ENCODE data around the gene FMN2. TPM values are rescaled to one million over a fixed set of nuclear protein-coding genes. Genes with fewer than 3 reads are reported as not detected.

The FMN2 gene
- total RNA-seq, 1 experiment from 2014 or later: not detected

GRCh38 chr1:240508201-240508600 is 416.5 kb downstream of the FMN2 start:
- Mint-ChIP-seq H3K27me3 (ENCODE audit: insufficient read depth, unreplicated experiment) (no peaks in the 10 kb centered on the region), H3K27ac (ENCODE audit: unreplicated experiment) (no peak overlapping the region), H3K4me3 (ENCODE audit: unreplicated experiment) (no peak overlapping the region), H3K36me3 (ENCODE audit: insufficient read depth, unreplicated experiment) (no peaks in the 10 kb centered on the region), H3K9me3 (ENCODE audit: unreplicated experiment) (peaks cover 7% of the 10 kb centered on the region), H3K4me1 (ENCODE audit: low read depth, unreplicated experiment) (no peaks in the 10 kb centered on the region)
- Histone ChIP-seq H3K9me3 (no peaks in the 10 kb centered on the region), H3K4me3 (ENCODE audit: low read depth, low read length) (no peak overlapping the region), H3K4me1 (no peaks in the 10 kb centered on the region), H3K36me3 (ENCODE audit: control insufficient read depth, insufficient read depth, low read length) (no peaks in the 10 kb centered on the region), H3K27me3 (replicated peaks; ENCODE audit: control insufficient read depth, insufficient read depth, low read length) (no peaks in the 10 kb centered on the region)
- ChIA-PET POLR2A (no interaction called here), CTCF (no interaction called here)
- BruUV-seq (replicated peaks): no TSS peak
- TF ChIP-seq, protein P1, sequence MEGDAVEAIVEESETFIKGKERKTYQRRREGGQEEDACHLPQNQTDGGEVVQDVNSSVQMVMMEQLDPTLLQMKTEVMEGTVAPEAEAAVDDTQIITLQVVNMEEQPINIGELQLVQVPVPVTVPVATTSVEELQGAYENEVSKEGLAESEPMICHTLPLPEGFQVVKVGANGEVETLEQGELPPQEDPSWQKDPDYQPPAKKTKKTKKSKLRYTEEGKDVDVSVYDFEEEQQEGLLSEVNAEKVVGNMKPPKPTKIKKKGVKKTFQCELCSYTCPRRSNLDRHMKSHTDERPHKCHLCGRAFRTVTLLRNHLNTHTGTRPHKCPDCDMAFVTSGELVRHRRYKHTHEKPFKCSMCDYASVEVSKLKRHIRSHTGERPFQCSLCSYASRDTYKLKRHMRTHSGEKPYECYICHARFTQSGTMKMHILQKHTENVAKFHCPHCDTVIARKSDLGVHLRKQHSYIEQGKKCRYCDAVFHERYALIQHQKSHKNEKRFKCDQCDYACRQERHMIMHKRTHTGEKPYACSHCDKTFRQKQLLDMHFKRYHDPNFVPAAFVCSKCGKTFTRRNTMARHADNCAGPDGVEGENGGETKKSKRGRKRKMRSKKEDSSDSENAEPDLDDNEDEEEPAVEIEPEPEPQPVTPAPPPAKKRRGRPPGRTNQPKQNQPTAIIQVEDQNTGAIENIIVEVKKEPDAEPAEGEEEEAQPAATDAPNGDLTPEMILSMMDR (IDR thresholded peaks at IDR 0.05; ENCODE audit: insufficient read depth in 1 of 2, low read depth in 1 of 2, low read length in 1 of 2, severe bottlenecking in 1 of 2, unreplicated experiment in 1 of 2): no peak
- DNase-seq: no peak
- intact Hi-C loops (cut with micrococcal nuclease; ENCODE audit: unreplicated experiment): no loop called here

DNA sequence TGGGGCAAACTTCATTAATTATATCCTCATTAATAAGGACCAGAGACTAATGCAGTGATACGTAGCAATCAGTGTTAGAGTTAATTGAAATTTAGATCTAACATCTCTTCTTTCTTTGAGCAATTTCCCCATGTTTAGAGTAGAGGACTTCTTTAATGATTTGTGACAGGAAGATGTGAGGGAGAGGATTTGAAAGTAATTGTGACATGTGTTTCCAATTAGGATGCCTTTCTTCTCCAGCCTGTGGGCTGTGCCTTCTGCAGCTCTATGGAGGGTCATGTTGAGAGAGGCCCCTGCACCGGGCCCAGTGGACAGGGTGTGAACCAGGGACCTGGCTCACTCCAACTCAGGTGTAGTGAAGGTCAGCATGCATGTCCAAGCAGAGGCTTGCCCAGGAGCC is 417.3 kb downstream of the FMN2 start:
- TF ChIP-seq, protein P1 (IDR thresholded peaks at IDR 0.05; ENCODE audit: insufficient read depth in 1 of 2, low read depth in 1 of 2, low read length in 1 of 2, severe bottlenecking in 1 of 2, unreplicated experiment in 1 of 2): no peak
- H3K4me1 ChIP-seq: no peaks in the 10 kb centered on the region
- POLR2A ChIA-PET: no interaction called here
- BruUV-seq (replicated peaks): no TSS peak
- H3K36me3 Mint-ChIP-seq (ENCODE audit: insufficient read depth, unreplicated experiment): no peaks in the 10 kb centered on the region
- intact Hi-C loops (cut with micrococcal nuclease; ENCODE audit: unreplicated experiment): no loop called here
- no peaks in the 10 kb centered on the region for H3K4me1 Mint-ChIP-seq (ENCODE audit: low read depth, unreplicated experiment)
- no peaks in the 10 kb centered on the region for H3K9me3 ChIP-seq
- no peak overlapping the region for H3K27ac Mint-ChIP-seq (ENCODE audit: unreplicated experiment)
- no peaks in the 10 kb centered on the region for H3K27me3 Mint-ChIP-seq (ENCODE audit: insufficient read depth, unreplicated experiment)
- no peaks in the 10 kb centered on the region for H3K36me3 ChIP-seq (ENCODE audit: control insufficient read depth, insufficient read depth, low read length)
- H3K27me3 ChIP-seq (replicated peaks; ENCODE audit: control insufficient read depth, insufficient read depth, low read length): no peaks in the 10 kb centered on the region
- CTCF ChIA-PET: no interaction called here
- no peak for DNase-seq
- H3K4me3 Mint-ChIP-seq (ENCODE audit: unreplicated experiment): no peak overlapping the region
- peaks cover 10% of the 10 kb centered on the region for H3K9me3 Mint-ChIP-seq (ENCODE audit: unreplicated experiment)
- no peak overlapping the region for H3K4me3 ChIP-seq (ENCODE audit: low read depth, low read length)

- ChIA-PET POLR2A (no interaction called here), CTCF (no interaction called here)
- Histone ChIP-seq H3K4me3 (ENCODE audit: low read depth, low read length) (no peak overlapping the region), H3K9me3 (no peaks in the 10 kb centered on the region), H3K27me3 (replicated peaks; ENCODE audit: control insufficient read depth, insufficient read depth, low read length) (no peaks in the 10 kb centered on the region), H3K4me1 (no peaks in the 10 kb centered on the region), H3K36me3 (ENCODE audit: control insufficient read depth, insufficient read depth, low read length) (no peaks in the 10 kb centered on the region)
- Mint-ChIP-seq H3K36me3 (ENCODE audit: insufficient read depth, unreplicated experiment) (peaks cover 5% of the 10 kb centered on the region), H3K9me3 (ENCODE audit: unreplicated experiment) (peaks cover 10% of the 10 kb centered on the region), H3K4me1 (ENCODE audit: low read depth, unreplicated experiment) (peaks cover 16% of the 10 kb centered on the region), H3K27ac (ENCODE audit: unreplicated experiment) (no peak overlapping the region), H3K27me3 (ENCODE audit: insufficient read depth, unreplicated experiment) (no peaks in the 10 kb centered on the region), H3K4me3 (ENCODE audit: unreplicated experiment) (no peak overlapping the region)
- TF ChIP-seq, protein P1 (IDR thresholded peaks at IDR 0.05; ENCODE audit: insufficient read depth in 1 of 2, low read depth in 1 of 2, low read length in 1 of 2, severe bottlenecking in 1 of 2, unreplicated experiment in 1 of 2): no peak
- intact Hi-C loops (cut with micrococcal nuclease; ENCODE audit: unreplicated experiment): no loop called here
- BruUV-seq (replicated peaks): no TSS peak
- no peak for DNase-seq
Observed at GRCh38 chr1:240511789-240512188, 420.1 kb downstream of the FMN2 start.
